Measurements from ENCODE around the gene AP2B1.
"Not testable (repeated sequence)": the region's sequence is repeated elsewhere in the genome, so short reads cannot be mapped to it uniquely, and the experiment has no call there.

The AP2B1 gene

DNA sequence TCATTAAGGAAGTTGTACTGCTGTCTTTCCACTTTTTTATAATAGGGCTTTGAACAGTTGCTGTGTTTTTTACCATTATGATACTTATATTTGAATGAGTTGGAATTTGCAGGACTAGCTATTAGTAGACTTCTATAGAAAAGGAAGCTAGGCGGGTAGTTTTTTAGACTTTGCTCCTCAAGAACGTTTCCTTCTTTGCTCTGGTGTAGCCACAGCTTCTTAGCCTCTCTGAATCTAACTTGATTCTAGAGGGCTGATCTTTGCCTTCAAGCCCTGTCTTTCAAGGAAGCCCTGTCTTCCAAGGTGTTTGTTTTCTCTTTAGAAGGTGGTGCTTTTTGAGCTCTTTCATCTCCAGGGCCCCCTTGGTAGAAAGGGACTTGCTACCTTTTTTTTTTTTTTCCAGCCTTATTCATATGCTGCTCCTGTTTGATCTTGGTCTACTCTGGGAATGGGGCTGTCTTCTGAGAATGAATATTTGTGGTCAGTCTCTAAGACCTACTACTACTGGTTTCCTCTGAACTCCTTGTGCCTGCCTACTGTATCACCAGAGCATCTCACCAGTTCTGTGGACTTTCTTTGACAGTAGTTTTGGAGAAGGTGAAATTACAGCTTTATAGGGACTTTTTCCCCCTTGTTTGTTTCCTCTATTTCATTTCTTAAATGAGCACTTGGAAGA is 92.0 kb downstream of the AP2B1 start:
- DNase-seq: no peak
- in situ Hi-C loops (cut with MboI; ENCODE audit: low pct_unique_long_range_greater_than_20kb, low sequenced_read_pairs): no loop called here

DNA sequence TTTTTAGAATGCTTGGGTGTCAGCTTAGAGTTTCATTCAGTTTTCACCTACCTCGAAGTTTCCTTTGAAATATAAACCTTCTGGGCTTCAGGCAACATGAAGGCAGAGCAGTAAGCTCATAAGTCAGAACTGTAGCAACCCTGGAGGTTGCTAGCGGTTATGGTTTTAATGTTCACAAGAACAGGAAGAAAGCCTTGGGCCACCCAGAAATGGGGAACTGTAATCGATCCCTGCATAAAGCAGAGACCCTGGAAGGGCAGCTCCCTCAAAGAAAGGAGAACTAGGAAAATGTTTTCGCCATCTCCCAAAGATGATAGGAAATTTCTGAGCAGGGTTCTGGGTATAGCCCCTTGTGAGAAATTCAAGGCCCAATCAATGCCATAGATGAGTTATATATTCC is 96.5 kb downstream of the AP2B1 start:
- DNase-seq: peak; percentile 86
- in situ Hi-C loops (cut with MboI; ENCODE audit: low pct_unique_long_range_greater_than_20kb, low sequenced_read_pairs): no loop called here

- in situ Hi-C loops (cut with MboI; ENCODE audit: low pct_unique_long_range_greater_than_20kb, low sequenced_read_pairs): no loop called here
- DNase-seq: no peak
Observed at GRCh38 chr17:35684055-35684802, 97.1 kb downstream of the AP2B1 start.

GRCh38 chr17:35692512-35693210 is 105.5 kb downstream of the AP2B1 start:
- no peak for DNase-seq
- in situ Hi-C loops (cut with MboI; ENCODE audit: low pct_unique_long_range_greater_than_20kb, low sequenced_read_pairs): no loop called here

GRCh38 chr17:35693662-35694061 is 106.5 kb downstream of the AP2B1 start:
- no peak for DNase-seq
- in situ Hi-C loops (cut with MboI; ENCODE audit: low pct_unique_long_range_greater_than_20kb, low sequenced_read_pairs): no loop called here

- DNase-seq: no peak
- in situ Hi-C loops (cut with MboI; ENCODE audit: low pct_unique_long_range_greater_than_20kb, low sequenced_read_pairs): no loop called here
Observed at GRCh38 chr17:35694906-35695305, 107.8 kb downstream of the AP2B1 start.

DNA sequence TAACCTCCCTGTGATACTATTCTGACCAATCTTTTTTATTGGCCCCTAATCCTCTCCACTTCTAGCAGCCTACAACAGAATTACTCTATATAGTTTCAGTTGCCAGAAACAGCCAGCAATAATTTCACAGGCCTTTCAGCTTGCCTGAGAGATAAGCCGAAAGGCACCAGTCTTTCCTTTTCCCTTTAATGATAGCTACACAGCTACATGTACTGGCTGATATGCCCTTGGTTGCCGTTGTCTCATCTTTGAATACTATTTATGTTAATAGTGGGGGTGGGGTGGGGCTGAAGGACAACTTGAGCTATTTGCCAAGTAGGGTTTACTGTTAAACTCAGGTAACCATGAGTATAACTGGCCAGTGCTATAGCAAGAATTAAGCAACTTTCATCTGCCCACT is 108.5 kb downstream of the AP2B1 start:
- in situ Hi-C loops (cut with MboI; ENCODE audit: low pct_unique_long_range_greater_than_20kb, low sequenced_read_pairs): no loop called here
- DNase-seq: no peak

DNA sequence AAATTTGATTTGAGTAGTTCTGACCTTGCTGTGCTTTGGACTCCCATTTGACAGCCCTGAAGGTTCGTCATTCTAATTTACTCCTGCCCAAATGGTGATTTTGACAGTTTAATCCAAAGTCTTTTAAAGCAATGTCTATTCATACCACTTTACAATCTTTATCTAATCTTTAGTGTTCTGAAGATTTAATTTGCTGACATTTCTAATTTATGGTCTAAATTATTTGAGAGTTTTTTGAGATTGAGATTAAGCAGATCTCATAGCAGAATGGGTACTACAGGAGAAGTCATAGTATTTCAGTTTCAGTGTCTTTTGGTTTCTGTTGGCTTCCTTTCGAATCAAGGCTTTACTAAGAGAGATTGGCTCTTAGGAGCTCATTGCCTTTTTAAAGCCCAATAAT is 111.7 kb downstream of the AP2B1 start:
- in situ Hi-C loops (cut with MboI; ENCODE audit: low pct_unique_long_range_greater_than_20kb, low sequenced_read_pairs): no loop called here
- no peak for DNase-seq

GRCh38 chr17:35700150-35700549 is 113.0 kb downstream of the AP2B1 start:
- in situ Hi-C loops (cut with MboI; ENCODE audit: low pct_unique_long_range_greater_than_20kb, low sequenced_read_pairs): no loop called here
- DNase-seq: no peak

DNA sequence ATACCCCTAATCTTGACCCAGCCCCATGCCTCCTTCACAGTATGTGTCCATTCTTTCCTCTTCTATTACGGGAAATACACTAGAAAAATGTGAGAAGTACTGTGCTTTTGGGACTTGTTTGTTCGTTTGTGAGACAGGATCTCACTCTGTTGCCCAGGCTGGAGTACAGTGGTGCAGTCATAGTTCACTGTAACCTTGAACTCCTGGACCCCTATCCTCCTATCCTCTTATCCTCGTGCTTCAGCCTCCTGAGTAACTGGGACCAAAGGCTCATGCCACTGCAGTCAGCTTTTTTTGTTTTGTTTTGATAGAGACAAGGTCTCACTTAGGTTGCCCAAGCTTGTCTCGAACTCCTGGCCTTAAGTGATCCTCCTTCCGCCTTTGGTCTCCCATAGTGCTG is 114.4 kb downstream of the AP2B1 start:
- DNase-seq: no peak
- in situ Hi-C loops (cut with MboI; ENCODE audit: low pct_unique_long_range_greater_than_20kb, low sequenced_read_pairs): no loop called here

- in situ Hi-C loops (cut with MboI; ENCODE audit: low pct_unique_long_range_greater_than_20kb, low sequenced_read_pairs); DNase-seq: not testable (repeated sequence)
Observed at GRCh38 chr17:35703308-35703707, 116.2 kb downstream of the AP2B1 start.

- in situ Hi-C loops (cut with MboI; ENCODE audit: low pct_unique_long_range_greater_than_20kb, low sequenced_read_pairs): no loop called here
- no peak for DNase-seq
Observed at GRCh38 chr17:35705230-35705629, 118.1 kb downstream of the AP2B1 start.

DNA sequence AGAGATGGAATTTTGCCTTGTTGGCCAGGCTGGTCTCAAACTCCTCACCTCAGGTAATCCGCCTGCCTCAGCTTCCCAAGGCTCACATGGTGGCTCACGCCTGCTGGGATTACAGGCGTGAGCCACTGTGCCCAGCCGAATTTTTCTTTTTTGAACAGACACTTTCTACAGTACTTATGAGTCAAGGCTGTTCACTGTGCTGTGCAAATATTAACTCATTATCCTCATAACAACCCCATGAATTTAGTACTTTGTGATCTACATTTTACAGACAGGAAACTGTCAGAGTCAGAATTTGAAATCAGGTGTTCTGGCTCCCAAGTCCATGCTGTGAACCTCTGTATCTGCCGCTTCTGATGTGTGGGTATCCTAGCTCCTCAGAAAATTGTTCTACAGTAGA is 118.6 kb downstream of the AP2B1 start:
- in situ Hi-C loops (cut with MboI; ENCODE audit: low pct_unique_long_range_greater_than_20kb, low sequenced_read_pairs): no loop called here
- DNase-seq: no peak

DNA sequence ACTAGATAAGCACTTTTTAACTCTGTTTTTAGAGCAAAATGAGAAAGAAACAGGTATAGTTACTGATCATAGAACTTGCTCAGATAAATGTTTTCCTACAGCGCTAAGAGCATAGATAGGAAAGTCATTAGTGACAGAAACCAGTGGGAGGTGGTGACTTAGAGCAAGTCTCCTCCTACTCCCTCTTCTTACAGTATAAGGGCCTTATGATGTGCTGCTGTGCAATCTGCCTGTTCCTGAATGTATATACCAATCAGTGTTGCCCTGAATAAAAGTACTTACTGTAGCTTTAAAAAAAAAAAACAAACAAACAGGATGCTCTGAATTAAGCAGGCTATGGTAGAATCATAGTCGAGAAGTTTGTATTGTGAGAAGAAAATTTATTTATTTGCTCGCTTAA is 121.0 kb downstream of the AP2B1 start:
- in situ Hi-C loops (cut with MboI; ENCODE audit: low pct_unique_long_range_greater_than_20kb, low sequenced_read_pairs): no loop called here
- DNase-seq: no peak

DNA sequence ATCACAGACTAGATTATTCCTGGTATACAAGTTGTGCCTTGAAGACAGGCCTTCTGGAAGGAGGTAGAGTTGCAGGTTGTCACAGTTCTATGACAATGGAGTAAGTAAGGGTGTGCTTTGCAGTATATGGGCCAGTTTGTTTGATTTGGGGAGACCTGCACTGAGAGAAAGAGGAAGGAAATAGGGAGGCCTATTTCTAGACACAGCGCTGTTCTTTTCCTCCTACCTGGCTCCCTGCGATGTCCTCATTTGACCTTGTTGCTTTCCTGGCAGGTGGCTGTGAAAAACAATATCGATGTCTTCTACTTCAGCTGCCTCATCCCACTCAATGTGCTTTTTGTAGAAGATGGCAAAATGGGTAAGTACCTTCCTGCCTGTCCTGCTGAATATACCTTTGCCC is 121.8 kb downstream of the AP2B1 start:
- in situ Hi-C loops (cut with MboI; ENCODE audit: low pct_unique_long_range_greater_than_20kb, low sequenced_read_pairs): no loop called here
- peak; percentile 61 for DNase-seq

DNA sequence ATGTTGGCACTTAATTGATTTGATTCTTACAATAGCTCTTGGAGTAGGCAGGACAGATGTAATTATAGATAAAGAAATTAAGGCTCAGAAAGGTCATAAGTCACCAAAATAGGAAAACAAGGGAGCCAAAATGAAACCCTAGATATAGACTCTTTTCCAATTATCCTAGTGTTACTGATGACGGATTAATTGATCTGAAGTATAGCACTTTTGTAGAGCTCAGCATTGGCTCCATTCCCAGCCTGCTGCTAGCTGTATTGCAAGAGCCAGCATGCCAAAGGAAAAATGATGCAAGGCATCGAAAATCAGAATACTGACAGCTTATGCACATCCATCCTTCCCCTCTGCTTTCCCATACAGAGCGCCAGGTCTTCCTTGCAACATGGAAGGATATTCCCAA is 122.8 kb downstream of the AP2B1 start:
- no peak for DNase-seq
- in situ Hi-C loops (cut with MboI; ENCODE audit: low pct_unique_long_range_greater_than_20kb, low sequenced_read_pairs): no loop called here

DNA sequence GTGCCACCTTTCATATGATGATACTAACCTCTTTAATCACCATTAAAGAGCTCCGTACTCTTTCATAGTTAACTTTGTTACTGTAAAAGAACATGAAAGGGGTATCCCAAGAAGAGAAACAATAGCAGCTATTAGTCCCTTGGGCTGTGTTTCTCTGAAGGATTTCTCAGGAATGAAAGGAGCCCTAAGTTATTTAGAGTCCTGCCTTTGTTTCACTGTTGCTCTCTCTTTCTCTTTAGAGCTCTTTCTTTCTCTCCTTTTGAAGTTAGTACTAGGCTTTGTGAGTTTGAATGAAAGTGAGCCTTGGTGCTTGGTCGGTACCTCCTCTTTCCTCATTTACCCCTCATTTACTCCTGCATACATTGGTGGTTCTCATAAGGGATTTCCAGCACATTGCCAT is 123.8 kb downstream of the AP2B1 start:
- in situ Hi-C loops (cut with MboI; ENCODE audit: low pct_unique_long_range_greater_than_20kb, low sequenced_read_pairs): no loop called here

DNA sequence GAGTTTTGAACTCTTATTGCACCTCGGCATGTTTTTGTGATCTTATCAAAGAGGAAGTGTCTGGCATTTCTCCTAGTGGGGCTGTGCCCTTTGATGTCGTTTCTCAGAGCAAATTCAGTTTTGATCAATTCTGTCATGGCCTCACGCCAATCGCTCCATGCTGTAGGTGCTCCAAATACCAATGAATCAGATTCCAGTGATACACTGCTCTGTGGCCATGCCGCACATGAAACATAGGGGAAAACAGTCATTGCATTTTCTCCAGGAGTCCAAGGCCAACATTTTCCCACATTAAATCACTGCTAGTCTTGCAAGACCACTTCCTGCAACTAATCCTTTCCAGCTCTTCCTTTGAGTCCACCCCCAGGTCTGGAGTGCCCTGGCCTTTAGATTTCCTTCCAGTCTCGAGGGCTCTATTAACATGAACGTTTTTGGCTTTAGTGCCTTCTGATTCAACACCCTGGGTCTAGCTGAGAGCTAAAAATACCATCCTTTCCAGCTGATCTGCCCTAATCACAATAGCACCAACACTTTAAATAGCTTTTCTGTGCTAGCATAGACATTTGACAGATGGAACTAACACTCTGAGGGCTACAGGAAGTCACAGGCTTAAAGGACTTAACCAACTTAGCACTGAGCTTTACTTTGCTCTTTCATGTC is 126.1 kb downstream of the AP2B1 start:
- in situ Hi-C loops (cut with MboI; ENCODE audit: low pct_unique_long_range_greater_than_20kb, low sequenced_read_pairs): no loop called here
- DNase-seq: peak; percentile 51

More for the DNA sequence above, 123.8 kb downstream of the AP2B1 start:
- no peak for DNase-seq

DNA sequence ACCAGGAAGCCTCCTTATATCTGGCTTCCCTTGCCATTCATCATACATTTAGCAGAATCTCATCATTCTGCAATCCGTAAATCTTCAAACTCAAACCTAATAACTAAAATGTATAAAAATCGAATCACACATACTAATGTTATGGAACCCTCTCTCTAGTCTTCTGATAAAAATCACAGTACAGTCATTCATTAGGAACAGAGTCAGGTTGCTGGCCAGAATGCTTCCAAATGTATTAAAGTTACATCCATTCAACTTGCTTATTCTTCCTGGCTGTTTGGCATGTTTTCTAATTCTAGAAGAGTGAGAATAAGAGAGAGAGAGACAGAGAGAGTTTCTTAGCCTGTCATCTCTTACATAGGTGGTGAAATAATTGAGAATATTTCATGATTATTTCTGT is 127.9 kb downstream of the AP2B1 start:
- in situ Hi-C loops (cut with MboI; ENCODE audit: low pct_unique_long_range_greater_than_20kb, low sequenced_read_pairs): no loop called here
- DNase-seq: no peak

DNA sequence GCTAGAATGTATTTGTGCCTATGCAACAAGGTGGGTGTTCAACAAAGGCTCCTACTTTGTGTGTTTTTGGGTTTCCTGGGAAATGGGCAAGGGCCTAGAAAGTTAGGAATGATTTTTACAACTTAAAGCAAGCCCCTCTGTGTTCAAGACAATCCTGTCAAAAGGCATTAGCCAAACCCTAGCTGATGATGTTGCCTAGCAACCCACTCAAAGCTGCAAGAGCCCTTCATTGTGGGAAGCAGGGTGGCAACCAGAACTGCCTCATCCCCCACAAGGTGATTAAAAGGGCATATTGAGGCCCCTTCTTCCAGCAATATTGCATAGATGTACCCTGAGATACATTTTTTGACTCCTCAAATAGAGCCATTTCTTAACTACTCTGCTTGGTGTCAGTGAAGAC is 128.3 kb downstream of the AP2B1 start:
- DNase-seq: no peak
- in situ Hi-C loops (cut with MboI; ENCODE audit: low pct_unique_long_range_greater_than_20kb, low sequenced_read_pairs): no loop called here
